ENCODE measurements around the gene PBX2.

Gene PBX2

DNA sequence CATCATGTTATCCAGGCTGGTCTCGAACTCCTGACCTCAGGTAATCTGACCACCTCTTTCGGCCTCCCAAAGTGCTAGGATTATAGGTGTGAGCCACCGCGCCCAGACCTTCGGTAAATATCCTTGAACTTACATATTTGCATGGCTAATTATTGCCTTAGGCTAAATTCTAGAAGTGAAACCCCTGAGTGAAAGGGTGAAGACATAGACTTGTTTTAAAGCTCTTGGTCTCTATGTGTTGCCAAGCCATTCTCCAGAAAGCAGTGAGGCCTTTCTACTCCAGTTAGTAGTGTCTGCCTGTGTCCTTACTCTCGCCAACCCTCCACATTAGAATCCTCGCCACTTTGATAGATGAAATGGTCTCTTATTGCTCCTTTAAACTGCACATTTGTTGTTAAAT, 36.4 kb upstream of the PBX2 start:
- Histone ChIP-seq H3K27me3 (replicated peaks; ENCODE audit: insufficient read depth, low read length) (peaks cover 5% of the 10 kb centered on the region; the same call in 1 of the 2 replicates), H3K4me1 (ENCODE audit: low read length) (no peaks in the 10 kb centered on the region), H3K9me3 (replicated peaks; ENCODE audit: insufficient read depth, low read length) (no peaks in the 10 kb centered on the region), H3K4me2 (ENCODE audit: low read depth, low read length) (no peak overlapping the region), H3K9ac (ENCODE audit: low read length) (no peak overlapping the region), H4K20me1 (ENCODE audit: insufficient read depth, low read length) (no peaks in the 10 kb centered on the region), H2AFZ (ENCODE audit: low read length) (no peak overlapping the region), H3K36me3 (replicated peaks; ENCODE audit: insufficient read depth, low read length) (no peaks in the 10 kb centered on the region), H3K4me3 (ENCODE audit: low read length) (no peak overlapping the region), H3K27ac (ENCODE audit: low read length) (no peak overlapping the region), H3K9me2 (replicated peaks; ENCODE audit: insufficient read depth, low read length) (no peaks in the 10 kb centered on the region), H3K79me2 (ENCODE audit: low read length) (no peaks in the 10 kb centered on the region), H3F3A (ENCODE audit: insufficient read depth, low read length) (no peaks in the 10 kb centered on the region)
- TF ChIP-seq EZH2phosphoT487 (IDR thresholded peaks at IDR 0.05; ENCODE audit: low read length) (no peak), EZH2 (optimal IDR thresholded peaks at IDR 0.05; ENCODE audit: low read depth, low read length) (no peak), CTCF (IDR thresholded peaks at IDR 0.05; ENCODE audit: low read length) (no peak)
- no peak for DNase-seq

DNA sequence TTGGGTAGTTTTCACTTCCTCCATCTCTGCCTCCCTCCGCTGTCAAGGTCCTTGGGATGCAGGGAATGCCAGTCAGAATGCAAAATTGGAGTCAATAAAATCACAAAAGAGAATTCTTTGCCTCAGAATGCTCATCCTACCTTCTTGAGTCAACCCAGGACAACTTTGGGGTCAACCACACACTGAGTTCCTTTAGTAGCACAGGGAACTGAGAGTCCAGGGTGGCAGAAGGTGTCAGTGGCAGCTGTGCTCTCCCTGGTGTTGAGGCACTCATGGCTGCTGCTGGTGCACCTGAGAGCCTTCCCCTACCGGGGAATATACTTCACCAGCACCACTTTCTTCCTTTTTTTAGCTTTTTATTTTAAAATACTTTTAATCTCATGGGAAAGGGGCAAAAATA, 34.7 kb upstream of the PBX2 start:
- Histone ChIP-seq H3K36me3 (replicated peaks; ENCODE audit: insufficient read depth, low read length) (no peaks in the 10 kb centered on the region), H2AFZ (ENCODE audit: low read length) (no peak overlapping the region), H3K9me2 (replicated peaks; ENCODE audit: insufficient read depth, low read length) (no peaks in the 10 kb centered on the region), H3K4me2 (ENCODE audit: low read depth, low read length) (no peak overlapping the region), H3K27ac (ENCODE audit: low read length) (no peak overlapping the region), H3K4me1 (ENCODE audit: low read length) (no peaks in the 10 kb centered on the region), H4K20me1 (ENCODE audit: insufficient read depth, low read length) (no peaks in the 10 kb centered on the region), H3F3A (ENCODE audit: insufficient read depth, low read length) (no peaks in the 10 kb centered on the region), H3K27me3 (replicated peaks; ENCODE audit: insufficient read depth, low read length) (peaks cover 11% of the 10 kb centered on the region), H3K9me3 (replicated peaks; ENCODE audit: insufficient read depth, low read length) (no peaks in the 10 kb centered on the region), H3K9ac (ENCODE audit: low read length) (no peak overlapping the region), H3K79me2 (ENCODE audit: low read length) (no peaks in the 10 kb centered on the region), H3K4me3 (ENCODE audit: low read length) (no peak overlapping the region)
- no peak for DNase-seq
- no peak for TF ChIP-seq CTCF (IDR thresholded peaks at IDR 0.05; ENCODE audit: low read length)
- no peak for TF ChIP-seq EZH2 (optimal IDR thresholded peaks at IDR 0.05; ENCODE audit: low read depth, low read length)
- no peak for TF ChIP-seq EZH2phosphoT487 (IDR thresholded peaks at IDR 0.05; ENCODE audit: low read length)

- no peak for DNase-seq
- no peak within 1 kb of the TSS for H3K4me3 ChIP-seq (ENCODE audit: low read length)
- no peak within 1 kb of the TSS for H3K9ac ChIP-seq (ENCODE audit: low read length)
- H3K9me2 ChIP-seq (replicated peaks; ENCODE audit: insufficient read depth, low read length): no peaks in the 10 kb centered on the region
- no peak within 1 kb of the TSS for H2AFZ ChIP-seq (ENCODE audit: low read length)
- H3K4me1 ChIP-seq (ENCODE audit: low read length): no peaks in the 10 kb centered on the region
- TF ChIP-seq EZH2 (optimal IDR thresholded peaks at IDR 0.05; ENCODE audit: low read depth, low read length) (no peak), EZH2phosphoT487 (IDR thresholded peaks at IDR 0.05; ENCODE audit: low read length) (no peak), CTCF (IDR thresholded peaks at IDR 0.05; ENCODE audit: low read length) (no peak)
- H3K27me3 ChIP-seq (replicated peaks; ENCODE audit: insufficient read depth, low read length): peaks cover 21% of the 10 kb centered on the region
- H3K9me3 ChIP-seq (replicated peaks; ENCODE audit: insufficient read depth, low read length): no peaks in the 10 kb centered on the region
- H3K27ac ChIP-seq (ENCODE audit: low read length): no peak within 1 kb of the TSS
- H4K20me1 ChIP-seq (ENCODE audit: insufficient read depth, low read length): no peaks in the 10 kb centered on the region
- H3K4me2 ChIP-seq (ENCODE audit: low read depth, low read length): no peak within 1 kb of the TSS
- H3K36me3 ChIP-seq (replicated peaks; ENCODE audit: insufficient read depth, low read length): no peaks in the 10 kb centered on the region
- H3F3A ChIP-seq (ENCODE audit: insufficient read depth, low read length): no peaks in the 10 kb centered on the region
- H3K79me2 ChIP-seq (ENCODE audit: low read length): no peaks in the 10 kb centered on the region
Measured at GRCh38 chr6:32223258-32224235, 33.5 kb upstream of the PBX2 start, which contains the start of gene NOTCH4. NOTCH4 (minus strand) TSS chr6:32224067; CDS start chr6:32223928, 139 bp downstream.

Measured in MM.1S (cell line).